Middle frontal gyrus (tissue), 1 donor: ENCODE data around the gene ADI1.
"Not testable (repeated sequence)": the region's sequence is repeated elsewhere in the genome, so short reads cannot be mapped to it uniquely, and the experiment has no call there.

ENCODE experiments used
- DNase-seq: peaks from one replicate; pipeline ENCODE4 v3.0.0-alpha.2; 2015; ENCODE audit warnings: low spot score; ENCODE audit errors: extremely low spot score

Gene ADI1

DNA sequence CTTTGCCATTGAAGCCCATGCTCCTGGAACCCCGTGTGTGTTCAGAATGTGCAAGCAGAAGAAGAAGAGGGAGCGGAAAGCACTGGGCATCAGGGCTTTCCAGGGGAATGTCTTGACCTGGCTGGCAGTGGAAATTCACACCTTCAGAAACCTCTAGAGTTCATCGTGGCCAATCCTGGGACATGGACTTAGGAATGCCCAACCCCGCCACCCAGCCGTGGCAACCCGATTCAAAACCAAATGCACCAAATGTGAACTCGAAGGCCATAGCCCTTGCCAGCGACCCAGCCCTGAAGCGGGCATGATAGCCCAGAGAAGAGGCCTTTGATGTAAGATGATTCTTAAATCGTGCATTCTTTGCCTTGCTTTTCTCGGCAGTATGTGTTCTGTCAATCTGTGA, 69.4 kb downstream of the ADI1 start:
- no peak for DNase-seq

DNA sequence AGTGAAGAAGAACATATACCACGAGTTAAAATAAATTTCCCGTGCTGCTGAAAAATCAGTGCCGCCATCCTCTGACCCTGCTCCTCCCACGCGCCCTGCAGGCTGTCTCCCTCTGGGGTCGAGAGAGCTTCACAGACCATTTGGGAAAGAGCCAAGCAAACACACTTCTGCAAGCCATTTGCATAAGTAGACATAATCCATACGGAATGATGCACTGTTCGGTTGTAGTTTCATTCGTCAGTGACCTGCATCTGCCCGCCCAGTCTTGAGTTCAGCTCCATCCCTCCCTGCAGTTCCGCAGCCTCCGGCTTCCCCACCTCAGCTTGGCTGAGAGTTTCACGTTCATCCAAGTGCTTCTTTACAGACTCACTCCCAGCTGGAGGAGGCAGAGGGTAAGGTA, 70.2 kb downstream of the ADI1 start:
- DNase-seq: no peak

DNA sequence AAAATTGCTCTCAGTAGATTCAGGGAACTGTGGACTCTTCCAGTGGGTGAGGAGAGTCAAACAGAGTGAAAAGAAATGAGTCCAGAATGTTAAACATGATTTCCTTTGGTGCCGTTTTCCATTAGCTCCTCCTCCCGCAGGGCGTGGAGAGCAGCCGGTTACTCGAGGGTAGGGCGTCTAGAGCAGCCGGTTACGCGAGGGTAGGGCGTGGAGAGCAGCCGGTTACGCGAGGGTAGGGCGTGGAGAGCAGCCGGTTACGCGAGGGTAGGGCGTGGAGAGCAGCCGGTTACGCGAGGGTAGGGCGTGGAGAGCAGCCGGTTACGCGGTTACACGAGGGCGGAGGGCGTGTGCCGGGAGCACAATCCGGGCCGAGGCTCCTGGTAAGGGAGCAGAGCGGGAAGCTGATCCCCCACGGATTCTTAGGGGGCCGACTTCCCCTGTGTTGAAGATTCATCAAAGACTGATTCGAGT, 70.9 kb downstream of the ADI1 start:
- DNase-seq: not testable (repeated sequence)

DNA sequence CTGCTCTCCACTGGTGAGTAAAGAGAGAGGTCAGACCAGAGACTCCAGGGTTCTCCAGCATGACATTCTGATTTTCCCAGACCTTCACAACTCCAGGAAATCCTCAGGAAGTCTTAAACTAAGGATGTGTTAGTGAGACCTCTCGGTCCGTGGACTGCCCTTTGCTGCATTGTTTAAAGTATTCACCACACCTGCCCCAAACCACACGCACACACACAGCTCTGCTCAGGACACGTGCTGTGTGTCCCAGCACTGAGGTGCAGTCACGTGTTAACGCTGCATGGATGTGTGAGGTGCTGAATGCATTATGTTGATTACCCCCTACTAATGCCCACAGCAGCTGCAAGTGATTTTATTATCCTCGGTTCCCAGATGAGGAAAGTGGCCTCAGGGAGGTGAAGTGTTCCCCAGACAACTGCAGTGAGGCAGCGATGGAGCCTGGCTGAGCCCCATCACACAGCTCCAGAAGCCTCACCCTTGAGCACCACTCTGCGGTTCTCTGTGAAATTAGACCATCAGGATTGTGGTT, 71.5 kb downstream of the ADI1 start:
- no peak for DNase-seq
